Common myeloid progenitor, CD34-positive (primary cell): ENCODE data around the gene GABARAP.

Experiments
- CTCF ChIA-PET: fragments of 350-600 bp; sonication (Branson Sonifier 250); formaldehyde crosslinking; loops from one replicate; lab custom pipeline; 2021; ENCODE audit warnings: antibody characterized with exemption; lab: Charles Lee
- POLR2A ChIA-PET: fragments of 350-600 bp; sonication (Branson Sonifier 250); formaldehyde crosslinking; loops from one replicate; lab custom pipeline; 2021; ENCODE audit warnings: antibody characterized with exemption; lab: Charles Lee
- DNase-seq, 3 donors: peaks; one replicate each; pipeline versions ENCODE4 v3.0.0 to v3.0.0-alpha.2; 2013
- H3K27ac ChIP-seq, 2 experiments: 1 replicate in 1 of 2; 2 replicates in 1 of 2; pipeline ENCODE4 v1.7.0; 2013; ENCODE audit warnings: inconsistent platforms in 2 of 2, low read length in 2 of 2, mild to moderate bottlenecking in 2 of 2, low read depth in 1 of 2, moderate library complexity in 1 of 2; ENCODE audit not compliant: severe bottlenecking in 2 of 2, insufficient read depth in 1 of 2, poor library complexity in 1 of 2
- H3K27me3 ChIP-seq, 5 experiments: replicated peaks in 2 of 5; 1 replicate in 3 of 5; 2 replicates in 2 of 5; pipeline versions ENCODE4 v1.6.1 to v1.7.0; 2013; ENCODE audit warnings: low read length in 4 of 5, mild to moderate bottlenecking in 2 of 5, moderate library complexity in 2 of 5, inconsistent platforms in 1 of 5; ENCODE audit not compliant: insufficient read depth in 5 of 5, control insufficient read depth in 4 of 5
- H3K36me3 ChIP-seq, 4 experiments: 1 replicate in 2 of 4; 2 replicates in 2 of 4; pipeline versions ENCODE4 v1.6.1 to v1.7.0; 2013; ENCODE audit warnings: low read length in 3 of 4, control low read depth in 1 of 4, mild to moderate bottlenecking in 1 of 4; ENCODE audit not compliant: control insufficient read depth in 4 of 4, insufficient read depth in 4 of 4
- H3K4me1 ChIP-seq, 4 experiments: 1 replicate in 3 of 4; 2 replicates in 1 of 4; pipeline versions ENCODE4 v1.6.1 to v1.7.1; 2013; ENCODE audit warnings: low read length in 3 of 4, mild to moderate bottlenecking in 3 of 4, control low read depth in 1 of 4, inconsistent platforms in 1 of 4, moderate library complexity in 1 of 4; ENCODE audit not compliant: control insufficient read depth in 4 of 4, insufficient read depth in 4 of 4; ENCODE audit errors: control extremely low read depth in 1 of 4
- H3K4me3 ChIP-seq, 7 experiments: 1 replicate in 4 of 7; 2 replicates in 3 of 7; pipeline versions ENCODE4 v1.5.1 to v1.7.0; 2013; ENCODE audit warnings: mild to moderate bottlenecking in 7 of 7, low read length in 6 of 7, moderate library complexity in 6 of 7, inconsistent platforms in 2 of 7, low read depth in 2 of 7, control low read depth in 1 of 7; ENCODE audit not compliant: insufficient read depth in 4 of 7, control insufficient read depth in 1 of 7; ENCODE audit errors: extremely low read depth in 1 of 7
- H3K9me3 ChIP-seq, 5 experiments: 1 replicate in 4 of 5; 2 replicates in 1 of 5; pipeline versions ENCODE4 v1.6.1 to v1.7.1; 2013; ENCODE audit warnings: low read length in 4 of 5, mild to moderate bottlenecking in 2 of 5, inconsistent platforms in 1 of 5, low read depth in 1 of 5, moderate library complexity in 1 of 5; ENCODE audit not compliant: control insufficient read depth in 4 of 5, insufficient read depth in 2 of 5; ENCODE audit errors: control extremely low read depth in 1 of 5
- WGBS: methylation state at CpG from one replicate; pipeline ENCODE4 v1.1.5; 2013; ENCODE audit not compliant: insufficient coverage; 5-methylcytosine and 5-hydroxymethylcytosine counted together

Gene GABARAP

DNA sequence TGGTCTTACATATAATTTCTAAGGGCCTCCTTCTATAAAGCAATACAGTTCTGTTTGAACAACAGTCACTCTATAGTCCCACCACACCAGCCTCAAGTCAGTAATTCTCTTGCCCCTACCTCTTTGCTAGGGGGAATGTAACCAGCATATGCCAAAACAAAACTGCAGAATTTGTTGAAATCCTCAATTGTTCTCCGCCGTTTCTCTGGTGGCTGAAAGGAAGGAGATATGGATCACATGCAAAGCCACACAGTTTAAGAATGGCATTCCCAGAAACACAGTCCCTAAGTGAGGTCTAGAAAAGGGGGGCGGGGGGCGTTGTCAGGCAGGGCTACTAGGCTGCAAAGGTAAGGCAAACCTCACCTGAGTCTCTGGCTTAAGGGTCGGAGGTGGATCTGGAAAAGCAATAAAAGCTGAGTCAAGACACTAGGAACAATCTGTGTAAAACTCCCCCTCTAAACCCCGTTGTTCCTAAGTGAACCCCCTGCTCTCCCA is 4.9 kb downstream of the GABARAP start:
- DNase-seq: no peak
- peak overlapping the region in 1 of 2 experiments; percentile 74 for H3K27ac ChIP-seq
- no peaks in the 10 kb centered on the region for H3K9me3 ChIP-seq
- peaks cover 3 to 41% (median 16%) of the 10 kb centered on the region in 4 experiments for H3K36me3 ChIP-seq
- H3K4me3 ChIP-seq: peak overlapping the region; percentile 43 to 98 (median 89)
- peaks cover 20 to 68% (median 58%) of the 10 kb centered on the region in 4 experiments for H3K4me1 ChIP-seq
- CTCF ChIA-PET: interaction anchor here (1.4 to 10.2 kb wide), 2 partner anchors 17 to 44 kb away, joined by 3 to 75 read pairs; partner anchors contain the start of genes ACADVL, DLG4 and SLC2A4
- POLR2A ChIA-PET: interaction anchor here (1.3 to 3.9 kb wide), 2 partner anchors 17 to 22 kb away, joined by 3 to 21 read pairs; partner anchors contain the start of genes ACADVL and DLG4
- no peaks in the 10 kb centered on the region for H3K27me3 ChIP-seq
- 13% methylated on average over 5 of the region's 6 CpGs for WGBS

GRCh38 chr17:7236808-7237207 is 5.4 kb downstream of the GABARAP start:
- Histone ChIP-seq H3K36me3 (peaks cover 3 to 41% (median 16%) of the 10 kb centered on the region in 4 experiments), H3K4me1 (peaks cover 20 to 73% (median 59%) of the 10 kb centered on the region in 4 experiments), H3K27ac (peak overlapping the region in 1 of 2 experiments; percentile 74), H3K4me3 (peak overlapping the region in 2 of 7 experiments; percentile 71 to 95), H3K9me3 (no peaks in the 10 kb centered on the region), H3K27me3 (no peaks in the 10 kb centered on the region)
- WGBS: 92% methylated on average over 6 of the region's 6 CpGs
- ChIA-PET CTCF (interaction anchor here (1.4 to 10.2 kb wide), 2 partner anchors 17 to 44 kb away, joined by 3 to 75 read pairs; partner anchors contain the start of genes ACADVL, DLG4 and SLC2A4), POLR2A (interaction anchor here (3.9 kb wide), 1 partner anchor 17 kb away, joined by 21 read pairs; the partner anchor contains the start of genes ACADVL and DLG4)
- no peak for DNase-seq

- POLR2A ChIA-PET: interaction anchor here (3.9 kb wide), 1 partner anchor 16 kb away, joined by 21 read pairs; the partner anchor contains the start of genes ACADVL and DLG4
- no peak overlapping the region for H3K4me3 ChIP-seq
- no peaks in the 10 kb centered on the region for H3K27me3 ChIP-seq
- H3K36me3 ChIP-seq: peaks cover 3 to 40% (median 15%) of the 10 kb centered on the region in 4 experiments
- DNase-seq: no peak
- no peaks in the 10 kb centered on the region for H3K9me3 ChIP-seq
- 92% methylated on average over 16 of the region's 22 CpGs for WGBS
- peak overlapping the region in 1 of 2 experiments; percentile 89 for H3K27ac ChIP-seq
- CTCF ChIA-PET: interaction anchor here (1.1 to 10.2 kb wide), 4 partner anchors 11 to 190 kb away, joined by 3 to 75 read pairs (median 3); partner anchors contain the start of genes ACADVL, DLG4 and SLC2A4
- peaks cover 15 to 67% (median 52%) of the 10 kb centered on the region in 4 experiments for H3K4me1 ChIP-seq
These were observed 6.3 kb downstream of the GABARAP start for GRCh38 chr17:7235693-7236665.

- ChIA-PET POLR2A (interaction anchor here (0.7 to 1.9 kb wide), 4 partner anchors 8 to 16 kb away, joined by 3 to 11 read pairs (median 4); partner anchors contain the start of genes ACADVL, DLG4 and GABARAP), CTCF (interaction anchor here (1.1 to 10.2 kb wide), 5 partner anchors 9 to 20 kb away, joined by 3 to 75 read pairs (median 4); partner anchors contain the start of genes ACADVL, DLG4 and GABARAP)
- peak within 1 kb of the TSS; percentile 70 to 97 (median 87) for H3K4me3 ChIP-seq
- 0% methylated on average over 62 of the region's 72 CpGs for WGBS
- H3K27ac ChIP-seq: peak within 1 kb of the TSS; percentile 74 to 89
- no peaks in the 10 kb centered on the region for H3K9me3 ChIP-seq
- H3K27me3 ChIP-seq: no peaks in the 10 kb centered on the region
- DNase-seq: peak; percentile 94 to 97 (median 97)
- H3K36me3 ChIP-seq: peaks cover 0 to 47% (median 24%) of the 10 kb centered on the region in 4 experiments
- H3K4me1 ChIP-seq: peaks cover 5 to 53% (median 38%) of the 10 kb centered on the region in 4 experiments
These were observed 7.9 kb downstream of the GABARAP start, which contains the start of gene DVL2 for GRCh38 chr17:7234083-7234951. Gene DVL2, minus strand, starts transcription at chr17:7234517. Its CDS starts 255 bp downstream, at chr17:7234262.

- peak overlapping the region; percentile 70 to 97 (median 87) for H3K4me3 ChIP-seq
- peaks cover 0 to 53% (median 28%) of the 10 kb centered on the region in 4 experiments for H3K36me3 ChIP-seq
- 0% methylated on average over 7 of the region's 9 CpGs for WGBS
- H3K27ac ChIP-seq: peak overlapping the region; percentile 74 to 89
- no peak for DNase-seq
- H3K4me1 ChIP-seq: peaks cover 5 to 53% (median 38%) of the 10 kb centered on the region in 4 experiments
- CTCF ChIA-PET: interaction anchor here (0.9 to 10.2 kb wide), 4 partner anchors 8 to 20 kb away, joined by 3 to 75 read pairs (median 5); partner anchors contain the start of genes ACADVL, DLG4 and GABARAP
- POLR2A ChIA-PET: interaction anchor here (0.7 to 1.9 kb wide), 4 partner anchors 9 to 17 kb away, joined by 3 to 11 read pairs (median 4); partner anchors contain the start of genes ACADVL, DLG4 and GABARAP
- no peaks in the 10 kb centered on the region for H3K27me3 ChIP-seq
- H3K9me3 ChIP-seq: no peaks in the 10 kb centered on the region
These were observed 8.6 kb downstream of the GABARAP start for GRCh38 chr17:7233701-7234082.
